GM21528 (cell line): Measurements from ENCODE around the gene PEX14.

Experiments used
- ATAC-seq: cut with Tn5 transposase; IDR thresholded peaks from one replicate; pipeline ENCODE4 v1.9.1; 2021; ENCODE audit warnings: mild to moderate bottlenecking, moderate library complexity; ENCODE audit not compliant: unreplicated experiment, low FRiP score

Gene PEX14

GRCh38 chr1:10612436-10613160 lies 137.8 kb downstream of the PEX14 start:
- no peak for ATAC-seq

- no peak for ATAC-seq
These were observed 138.6 kb downstream of the PEX14 start for GRCh38 chr1:10613340-10613739.

GRCh38 chr1:10613861-10614260 lies 139.1 kb downstream of the PEX14 start:
- ATAC-seq: no peak

- no peak for ATAC-seq
These were observed 139.9 kb downstream of the PEX14 start for GRCh38 chr1:10614377-10615225.

GRCh38 chr1:10615332-10615731 lies 140.6 kb downstream of the PEX14 start:
- ATAC-seq: no peak

- ATAC-seq: no peak
These were observed 141.4 kb downstream of the PEX14 start for GRCh38 chr1:10615932-10616671.

GRCh38 chr1:10616696-10617095 lies 141.9 kb downstream of the PEX14 start:
- ATAC-seq: no peak

- no peak for ATAC-seq
These were observed 142.6 kb downstream of the PEX14 start for GRCh38 chr1:10617318-10617717.

- no peak for ATAC-seq
These were observed 143.5 kb downstream of the PEX14 start for GRCh38 chr1:10617931-10618885.

GRCh38 chr1:10620776-10621175 lies 146.0 kb downstream of the PEX14 start:
- no peak for ATAC-seq

GRCh38 chr1:10621906-10622305 lies 147.2 kb downstream of the PEX14 start:
- ATAC-seq: no peak

GRCh38 chr1:10622910-10623685 lies 148.3 kb downstream of the PEX14 start:
- no peak for ATAC-seq

GRCh38 chr1:10623686-10624145 lies 149.0 kb downstream of the PEX14 start:
- ATAC-seq: no peak

GRCh38 chr1:10624256-10625050 lies 149.7 kb downstream of the PEX14 start:
- no peak for ATAC-seq

GRCh38 chr1:10625076-10625475 lies 150.3 kb downstream of the PEX14 start:
- ATAC-seq: no peak

GRCh38 chr1:10625554-10625953 lies 150.8 kb downstream of the PEX14 start:
- no peak for ATAC-seq

GRCh38 chr1:10626131-10626731 lies 151.5 kb downstream of the PEX14 start:
- ATAC-seq: no peak
